Adrenal gland (tissue), 5 donors: ENCODE results near the gene DPH1.

Experiments
- CTCF ChIP-seq, 6 experiments: fragments of 450-650 bp in 4 of 6; fragments of 200-600 bp in 2 of 6; sonication (generic) in 1 of 6; IDR thresholded peaks; 1 replicate in 5 of 6; 2 replicates in 1 of 6; pipeline versions ENCODE4 v1.5.1 to v1.8.0; 2016 to 2021; ENCODE audit warnings: antibody characterized with exemption in 6 of 6, mild to moderate bottlenecking in 2 of 6, moderate library complexity in 1 of 6
- POLR2A ChIP-seq, 2 donors: fragments of 450-650 bp; IDR thresholded peaks; one replicate each; pipeline ENCODE4 v1.6.1; 2017; ENCODE audit warnings: antibody characterized with exemption in 2 of 2, mild to moderate bottlenecking in 2 of 2, moderate library complexity in 1 of 2
- donor health status: DM: no; HTN: no; CAD: no.

DNA sequence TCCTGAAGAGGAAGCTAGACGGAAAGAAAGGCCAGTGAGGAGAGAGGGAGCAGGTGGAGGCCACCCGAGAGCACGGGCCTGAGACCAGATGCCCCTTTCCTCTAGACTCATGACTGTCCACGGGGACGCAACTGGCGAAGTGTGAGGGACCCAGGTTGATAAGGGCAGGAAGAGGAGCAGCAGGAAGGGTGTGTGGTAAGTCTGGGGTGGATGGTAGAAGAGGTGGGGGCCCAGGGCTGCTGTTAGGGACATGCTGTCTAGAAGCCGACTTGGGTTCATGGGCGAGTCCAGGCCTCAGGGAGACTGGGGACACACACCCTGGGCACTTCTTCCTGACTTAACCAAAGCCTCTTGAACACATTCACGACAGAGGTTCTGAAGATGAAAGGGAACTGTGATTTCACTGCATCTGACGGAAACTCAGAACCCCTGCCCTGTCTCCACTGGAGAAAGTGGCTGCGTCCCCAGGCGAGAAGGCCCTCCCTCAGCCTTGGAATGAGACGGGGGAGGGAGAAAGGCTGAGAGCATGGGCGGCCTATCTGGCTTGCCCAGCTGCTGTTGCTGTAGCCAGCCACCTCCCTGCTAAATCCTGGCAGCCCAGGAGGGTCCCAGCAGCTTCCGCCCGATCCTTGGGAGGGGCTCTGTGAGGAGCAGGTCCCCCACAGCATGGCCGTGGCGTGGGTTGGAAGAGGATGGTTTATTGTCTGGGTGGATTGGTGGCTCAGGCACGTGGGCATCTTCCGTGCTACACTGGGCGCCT lies 30.9 kb downstream of the DPH1 start:
- no peak for TF ChIP-seq CTCF (IDR thresholded peaks at IDR 0.05)
- no peak for TF ChIP-seq POLR2A (IDR thresholded peaks at IDR 0.05)
